SK-N-SH (cell line): ENCODE data around the gene ZBED5. TPM values are rescaled to one million over a fixed set of nuclear protein-coding genes. Genes with fewer than 3 reads are reported as not detected.

Experiments used
- CTCF ChIA-PET: fragments of 300-600, 350-600 bp; formaldehyde crosslinking; extraction: SDS; loops from one replicate; lab custom pipeline; 2021; lab: Yijun Ruan, JAX
- POLR2A ChIA-PET: fragments of 350-600 bp; sonication (Branson Sonifier 250); formaldehyde crosslinking; extraction: SDS; loops from one replicate; lab custom pipeline; 2020; ENCODE audit warnings: antibody characterized with exemption, inconsistent platforms; lab: Yijun Ruan, JAX
- DNase-seq: peaks from one replicate; pipeline ENCODE4 v3.0.0; 2012
- H2AFZ ChIP-seq: fragments of 200-600 bp; sonication (generic); 2 replicates; pipeline ENCODE4 v1.8.1; 2016; ENCODE audit warnings: antibody characterized with exemption, mild to moderate bottlenecking, low read depth
- H3F3A ChIP-seq: fragments of 200-600 bp; sonication (generic); replicated peaks from 2 replicates; pipeline ENCODE3; 2016; ENCODE audit warnings: antibody characterized with exemption, mild to moderate bottlenecking; ENCODE audit not compliant: insufficient read depth
- H3K27ac ChIP-seq, 2 experiments: fragments of 200-500 bp in 1 of 2; fragments of 200-600 bp in 1 of 2; sonication (Bioruptor generic) in 1 of 2; sonication (generic), shearing (Covaris generic) in 1 of 2; 2 replicates each; pipeline versions ENCODE4 v1.5.1 to v1.6.1; 2014 to 2016; ENCODE audit warnings: low read depth in 2 of 2, inconsistent platforms in 1 of 2, low read length in 1 of 2, mild to moderate bottlenecking in 1 of 2, mixed read lengths in 1 of 2
- H3K27me3 ChIP-seq: fragments of 200-600 bp; sonication (generic), shearing (Covaris generic); 2 replicates; pipeline ENCODE4 v1.6.1; 2016; ENCODE audit warnings: mixed run types; ENCODE audit not compliant: insufficient read depth
- H3K36me3 ChIP-seq, 2 experiments: fragments of 200-500 bp in 1 of 2; fragments of 200-600 bp in 1 of 2; sonication (Bioruptor generic) in 1 of 2; sonication (generic) in 1 of 2; replicated peaks in 1 of 2; 2 replicates each; pipeline versions ENCODE3 to v1.5.1; 2014 to 2016; ENCODE audit warnings: low read length in 1 of 2, mild to moderate bottlenecking in 1 of 2; ENCODE audit not compliant: insufficient read depth in 2 of 2, control insufficient read depth in 1 of 2
- H3K4me1 ChIP-seq, 2 experiments: fragments of 200-500 bp in 1 of 2; fragments of 200-600 bp in 1 of 2; sonication (Bioruptor generic) in 1 of 2; sonication (generic), shearing (Covaris generic) in 1 of 2; 2 replicates each; pipeline versions ENCODE4 v1.5.1 to v1.6.1; 2014 to 2016; ENCODE audit warnings: low read depth in 1 of 2, low read length in 1 of 2, mixed run types in 1 of 2; ENCODE audit not compliant: insufficient read depth in 2 of 2, control insufficient read depth in 1 of 2
- H3K4me2 ChIP-seq: fragments of 200-600 bp; sonication (generic), shearing (Covaris generic); 2 replicates; pipeline ENCODE4 v1.6.1; 2017; ENCODE audit warnings: mixed run types
- H3K4me3 ChIP-seq, 2 experiments: fragments of 200-500 bp in 1 of 2; fragments of 200-600 bp in 1 of 2; sonication (Bioruptor generic) in 1 of 2; sonication (generic), shearing (Covaris generic) in 1 of 2; 2 replicates each; pipeline versions ENCODE4 v1.5.1 to v1.8.1; 2014 to 2016; ENCODE audit warnings: low read depth in 2 of 2, inconsistent platforms in 1 of 2, low read length in 1 of 2, mild to moderate bottlenecking in 1 of 2, mixed read lengths in 1 of 2, moderate library complexity in 1 of 2
- H3K79me2 ChIP-seq: fragments of 200-600 bp; sonication (generic); 2 replicates; pipeline ENCODE4 v1.8.1; 2017; ENCODE audit warnings: mild to moderate bottlenecking; ENCODE audit not compliant: insufficient read depth
- H3K9ac ChIP-seq: fragments of 200-600 bp; sonication (generic); 2 replicates; pipeline ENCODE4 v1.6.1; 2017; ENCODE audit warnings: mixed run types
- H3K9me2 ChIP-seq: fragments of 200-600 bp; sonication (generic); 2 replicates; pipeline ENCODE4 v1.6.1; 2017; ENCODE audit warnings: mixed run types
- H3K9me3 ChIP-seq: fragments of 200-600 bp; sonication (generic); 2 replicates; pipeline ENCODE4 v1.6.1; 2017; ENCODE audit warnings: mixed run types, mild to moderate bottlenecking, moderate library complexity
- H4K20me1 ChIP-seq: fragments of 200-600 bp; sonication (generic); 2 replicates; pipeline ENCODE4 v1.6.1; 2017; ENCODE audit warnings: mild to moderate bottlenecking, mixed run types; ENCODE audit not compliant: insufficient read depth
- CHD2 ChIP-seq: fragments of 150-350 bp; IDR thresholded peaks from 2 replicates; pipeline ENCODE4 v1.6.1; 2018; ENCODE audit warnings: low read length; ENCODE audit not compliant: partially characterized antibody
- ELF1 ChIP-seq: IDR thresholded peaks from 2 replicates; pipeline ENCODE4 v1.4.0; 2012
- FOXM1 ChIP-seq: IDR thresholded peaks from 2 replicates; pipeline ENCODE4 v1.4.0; 2012; ENCODE audit warnings: low read depth, mild to moderate bottlenecking
- GABPA ChIP-seq: IDR thresholded peaks from 2 replicates; pipeline ENCODE4 v1.4.0; 2012; ENCODE audit warnings: low read depth, mild to moderate bottlenecking
- MEF2A ChIP-seq: IDR thresholded peaks from 2 replicates; pipeline ENCODE4 v1.4.0; 2012; ENCODE audit warnings: low read depth, borderline replicate concordance
- NFIC ChIP-seq: IDR thresholded peaks from 2 replicates; pipeline ENCODE4 v1.4.0; 2012; ENCODE audit warnings: borderline replicate concordance
- PBX3 ChIP-seq: IDR thresholded peaks from 2 replicates; pipeline ENCODE4; 2012
- POLR2AphosphoS5 ChIP-seq: IDR thresholded peaks from 2 replicates; pipeline ENCODE4 v1.6.1; 2012; ENCODE audit warnings: low read depth, low read length
- RFX5 ChIP-seq: IDR thresholded peaks from 2 replicates; pipeline ENCODE4 v1.6.1; 2012; ENCODE audit warnings: mild to moderate bottlenecking, improper control_type of control experiment, low read length
- SIN3A ChIP-seq: IDR thresholded peaks from 2 replicates; pipeline ENCODE4 v1.6.1; 2012; ENCODE audit warnings: low read depth, mild to moderate bottlenecking, low read length, moderate library complexity, borderline replicate concordance
- SMC3 ChIP-seq: IDR thresholded peaks from 2 replicates; pipeline ENCODE4 v1.6.1; 2012; ENCODE audit warnings: low read depth, low read length, improper control_type of control experiment
- TEAD4 ChIP-seq: IDR thresholded peaks from 2 replicates; pipeline ENCODE4 v1.4.0; 2012; ENCODE audit warnings: mild to moderate bottlenecking, borderline replicate concordance; ENCODE audit not compliant: insufficient read depth
- YY1 ChIP-seq: IDR thresholded peaks from 2 replicates; pipeline ENCODE4 v1.4.0; 2012; ENCODE audit warnings: low read depth, mild to moderate bottlenecking
- WGBS: methylation state at CpG from one replicate; pipeline ENCODE4 v1.1.6; 2017; ENCODE audit warnings: low lambda C conversion rate; 5-methylcytosine and 5-hydroxymethylcytosine counted together
- polyA plus RNA-seq, 3 experiments: library from polyadenylated mRNA; depleted of rRNA; stranded (reverse); fragments of >200 nt; gene quantifications; 2 replicates each; pipeline ENCODE4 v1.2.3, GENCODE V29; 2012
- TF ChIP-seq, protein P1 (sequence below): IDR thresholded peaks from 2 replicates; pipeline ENCODE4 v1.4.0; 2012; ENCODE audit warnings: low read depth, borderline replicate concordance
- TF ChIP-seq, protein P2 (sequence below): IDR thresholded peaks from 2 replicates; pipeline ENCODE4 v1.4.0; 2012; ENCODE audit warnings: low read depth
- TF ChIP-seq, protein P3 (sequence below): fragments of 200-600 bp; sonication (generic); IDR thresholded peaks from 2 replicates; pipeline ENCODE4 v1.6.1; 2017; ENCODE audit warnings: antibody characterized with exemption, mild to moderate bottlenecking, moderate library complexity
- TF ChIP-seq, protein P4 (sequence below): fragments of 150-350 bp; IDR thresholded peaks from 2 replicates; pipeline ENCODE4 v1.6.1; 2016; ENCODE audit warnings: mild to moderate bottlenecking, low read depth, low read length

The ZBED5 gene
- polyA plus RNA-seq, 1 of the 3 experiments (the other 2 are of a cell fraction): 23.5 TPM

GRCh38 chr11:10875430-10876021 is 17.7 kb upstream of the ZBED5 start:
- Histone ChIP-seq H3K9me3 (no peaks in the 10 kb centered on the region), H3K4me2 (no peak overlapping the region), H3K4me1 (no peaks in the 10 kb centered on the region), H3K4me3 (no peak overlapping the region), H3K27me3 (no peaks in the 10 kb centered on the region), H4K20me1 (no peaks in the 10 kb centered on the region), H2AFZ (no peak overlapping the region), H3K36me3 (peaks cover 0 to 3% of the 10 kb centered on the region in 2 experiments), H3K79me2 (no peaks in the 10 kb centered on the region), H3K27ac (no peak overlapping the region), H3K9me2 (no peaks in the 10 kb centered on the region), H3K9ac (no peak overlapping the region), H3F3A (peaks cover 8% of the 10 kb centered on the region)
- no peak for DNase-seq
- WGBS: 74% methylated on average over 2 of the region's 2 CpGs
- ChIA-PET POLR2A (no interaction called here), CTCF (no interaction called here)
- TF ChIP-seq MEF2A: no peak
- TF ChIP-seq, protein P1, sequence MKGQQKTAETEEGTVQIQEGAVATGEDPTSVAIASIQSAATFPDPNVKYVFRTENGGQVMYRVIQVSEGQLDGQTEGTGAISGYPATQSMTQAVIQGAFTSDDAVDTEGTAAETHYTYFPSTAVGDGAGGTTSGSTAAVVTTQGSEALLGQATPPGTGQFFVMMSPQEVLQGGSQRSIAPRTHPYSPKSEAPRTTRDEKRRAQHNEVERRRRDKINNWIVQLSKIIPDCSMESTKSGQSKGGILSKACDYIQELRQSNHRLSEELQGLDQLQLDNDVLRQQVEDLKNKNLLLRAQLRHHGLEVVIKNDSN: no peak

GRCh38 chr11:10872097-10872496 is 14.2 kb upstream of the ZBED5 start:
- WGBS: 95% methylated on average over 2 of the region's 2 CpGs
- Histone ChIP-seq H3K9ac (no peak overlapping the region), H3K36me3 (peaks cover 0 to 3% of the 10 kb centered on the region in 2 experiments), H4K20me1 (no peaks in the 10 kb centered on the region), H3K27me3 (no peaks in the 10 kb centered on the region), H3K4me1 (peaks cover 3 to 6% of the 10 kb centered on the region in 2 experiments; a peak in 3 of 4 replicates), H3K79me2 (no peaks in the 10 kb centered on the region), H3K27ac (no peak overlapping the region), H3K4me3 (no peak overlapping the region), H3K9me2 (no peaks in the 10 kb centered on the region), H2AFZ (no peak overlapping the region), H3F3A (peaks cover 5% of the 10 kb centered on the region), H3K4me2 (no peak overlapping the region), H3K9me3 (no peaks in the 10 kb centered on the region)
- no peak for DNase-seq
- TF ChIP-seq, protein P2, sequence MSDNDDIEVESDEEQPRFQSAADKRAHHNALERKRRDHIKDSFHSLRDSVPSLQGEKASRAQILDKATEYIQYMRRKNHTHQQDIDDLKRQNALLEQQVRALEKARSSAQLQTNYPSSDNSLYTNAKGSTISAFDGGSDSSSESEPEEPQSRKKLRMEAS: no peak
- TF ChIP-seq TEAD4: no peak
- TF ChIP-seq SMC3: no peak
- CTCF ChIA-PET: no interaction called here
- POLR2A ChIA-PET: no interaction called here

- TF ChIP-seq FOXM1 (no peak), POLR2AphosphoS5 (no peak), GABPA (no peak), NFIC (no peak), YY1 (no peak), PBX3 (no peak), SMC3 (no peak), CHD2 (no peak), RFX5 (no peak), ELF1 (no peak), SIN3A (no peak)
- TF ChIP-seq, protein P3, sequence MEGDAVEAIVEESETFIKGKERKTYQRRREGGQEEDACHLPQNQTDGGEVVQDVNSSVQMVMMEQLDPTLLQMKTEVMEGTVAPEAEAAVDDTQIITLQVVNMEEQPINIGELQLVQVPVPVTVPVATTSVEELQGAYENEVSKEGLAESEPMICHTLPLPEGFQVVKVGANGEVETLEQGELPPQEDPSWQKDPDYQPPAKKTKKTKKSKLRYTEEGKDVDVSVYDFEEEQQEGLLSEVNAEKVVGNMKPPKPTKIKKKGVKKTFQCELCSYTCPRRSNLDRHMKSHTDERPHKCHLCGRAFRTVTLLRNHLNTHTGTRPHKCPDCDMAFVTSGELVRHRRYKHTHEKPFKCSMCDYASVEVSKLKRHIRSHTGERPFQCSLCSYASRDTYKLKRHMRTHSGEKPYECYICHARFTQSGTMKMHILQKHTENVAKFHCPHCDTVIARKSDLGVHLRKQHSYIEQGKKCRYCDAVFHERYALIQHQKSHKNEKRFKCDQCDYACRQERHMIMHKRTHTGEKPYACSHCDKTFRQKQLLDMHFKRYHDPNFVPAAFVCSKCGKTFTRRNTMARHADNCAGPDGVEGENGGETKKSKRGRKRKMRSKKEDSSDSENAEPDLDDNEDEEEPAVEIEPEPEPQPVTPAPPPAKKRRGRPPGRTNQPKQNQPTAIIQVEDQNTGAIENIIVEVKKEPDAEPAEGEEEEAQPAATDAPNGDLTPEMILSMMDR: no peak
- TF ChIP-seq, protein P4, sequence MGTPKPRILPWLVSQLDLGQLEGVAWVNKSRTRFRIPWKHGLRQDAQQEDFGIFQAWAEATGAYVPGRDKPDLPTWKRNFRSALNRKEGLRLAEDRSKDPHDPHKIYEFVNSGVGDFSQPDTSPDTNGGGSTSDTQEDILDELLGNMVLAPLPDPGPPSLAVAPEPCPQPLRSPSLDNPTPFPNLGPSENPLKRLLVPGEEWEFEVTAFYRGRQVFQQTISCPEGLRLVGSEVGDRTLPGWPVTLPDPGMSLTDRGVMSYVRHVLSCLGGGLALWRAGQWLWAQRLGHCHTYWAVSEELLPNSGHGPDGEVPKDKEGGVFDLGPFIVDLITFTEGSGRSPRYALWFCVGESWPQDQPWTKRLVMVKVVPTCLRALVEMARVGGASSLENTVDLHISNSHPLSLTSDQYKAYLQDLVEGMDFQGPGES: no peak
- TF ChIP-seq, protein P2: no peak
- WGBS: 97% methylated on average over 3 of the region's 3 CpGs
- no peak for DNase-seq
- peaks cover 5 to 6% of the 10 kb centered on the region in 2 experiments; a peak in 3 of 4 replicates for H3K4me1 ChIP-seq
- H2AFZ ChIP-seq: no peak overlapping the region
- H3K27ac ChIP-seq: no peak overlapping the region
- H3K4me2 ChIP-seq: no peak overlapping the region
- H3K9ac ChIP-seq: no peak overlapping the region
- ChIA-PET POLR2A (no interaction called here), CTCF (interaction anchor here (1.6 kb wide), 1 partner anchor 11 kb away, joined by 7 read pairs; no protein-coding TSS in a partner anchor)
- H3K79me2 ChIP-seq: no peaks in the 10 kb centered on the region
- peaks cover 0 to 3% of the 10 kb centered on the region in 2 experiments for H3K36me3 ChIP-seq
- no peaks in the 10 kb centered on the region for H3K9me2 ChIP-seq
- H3K9me3 ChIP-seq: no peaks in the 10 kb centered on the region
- H4K20me1 ChIP-seq: no peaks in the 10 kb centered on the region
- no peak overlapping the region for H3K4me3 ChIP-seq
- H3K27me3 ChIP-seq: no peaks in the 10 kb centered on the region
- peaks cover 21% of the 10 kb centered on the region for H3F3A ChIP-seq
Observed at GRCh38 chr11:10868352-10868751, 10.5 kb upstream of the ZBED5 start.
